Gastrocnemius medialis (tissue), 4 donors: Measurements from ENCODE around the gene DCHS2. TPM values are rescaled to one million over a fixed set of nuclear protein-coding genes. Genes with fewer than 3 reads are reported as not detected.

Experiments used
- ATAC-seq, 2 donors: fragments of 150-250 bp; one replicate each; pipeline ENCODE4 v1.9.1; 2016
- DNase-seq, 2 donors: peaks; one replicate each; pipeline ENCODE4 v3.0.0-alpha.2; 2019
- H3K27ac ChIP-seq, 4 donors: fragments of 200-600 bp; sonication (generic); 1 replicate in 1 of 4; 2 replicates in 3 of 4; pipeline ENCODE4 v1.5.1; 2016 to 2018; ENCODE audit warnings: mild to moderate bottlenecking in 2 of 4, moderate library complexity in 1 of 4
- H3K27me3 ChIP-seq, 3 donors: fragments of 200-600 bp; sonication (generic) in 2 of 3; 1 replicate in 1 of 3; 2 replicates in 2 of 3; pipeline versions ENCODE4 v1.5.1 to v1.6.0; 2016 to 2019; ENCODE audit warnings: mild to moderate bottlenecking in 1 of 3, moderate library complexity in 1 of 3
- H3K36me3 ChIP-seq, 2 donors: fragments of 200-600 bp; sonication (generic) in 1 of 2; one replicate each; pipeline ENCODE4 v1.5.1; 2017 to 2018
- H3K4me1 ChIP-seq, 2 donors: fragments of 200-600 bp; sonication (generic) in 1 of 2; one replicate each; pipeline ENCODE4 v1.5.1; 2016 to 2017; ENCODE audit warnings: mild to moderate bottlenecking in 2 of 2
- H3K4me3 ChIP-seq, 4 donors: fragments of 200-600 bp; sonication (generic) in 3 of 4; 1 replicate in 1 of 4; 2 replicates in 3 of 4; pipeline ENCODE4 v1.5.1; 2016 to 2019; ENCODE audit warnings: mild to moderate bottlenecking in 2 of 4
- H3K9me3 ChIP-seq, 3 donors: fragments of 200-600 bp; sonication (generic) in 2 of 3; 1 replicate in 1 of 3; 2 replicates in 2 of 3; pipeline ENCODE4 v1.5.1; 2016 to 2019
- POLR2A ChIP-seq, 2 donors: fragments of 450-650 bp; IDR thresholded peaks; one replicate each; pipeline ENCODE4 v1.6.1; 2017; ENCODE audit warnings: antibody characterized with exemption in 2 of 2, mild to moderate bottlenecking in 2 of 2, moderate library complexity in 2 of 2
- in situ Hi-C, 4 donors: fragments of 200-750 bp; cut with MboI; loops; one replicate each; pipeline versions ENCODE4 v1.15.0 to v1.8.0; 2017; ENCODE audit warnings: low sequenced_read_pairs in 4 of 4
- intact Hi-C: fragments of 100-400 bp; cut with DNase I; formaldehyde crosslinking; loops from one replicate; pipeline ENCODE4 v1.15.1; 2023; ENCODE audit warnings: low total_unique reads
- total RNA-seq, 4 donors: library from RNA; depleted of rRNA; stranded (reverse); fragments of >200 nt; gene quantifications; one replicate each; pipeline versions ENCODE4 v1.1.0 to v1.2.3, GENCODE V29; 2016
- TF ChIP-seq, protein P1 (sequence below), 5 experiments: fragments of 450-650 bp in 3 of 5; fragments of 200-600 bp in 2 of 5; sonication (generic) in 2 of 5; IDR thresholded peaks in 4 of 5; conservative IDR thresholded peaks in 1 of 5; 1 replicate in 4 of 5; 2 replicates in 1 of 5; pipeline ENCODE4 v1.5.1; 2016 to 2019; ENCODE audit warnings: antibody characterized with exemption in 5 of 5, mild to moderate bottlenecking in 3 of 5, moderate library complexity in 3 of 5

Gene DCHS2
- total RNA-seq, 4 donors from 2014 or later, result under 0.01 to 0.18 (median 0.04) TPM

DNA sequence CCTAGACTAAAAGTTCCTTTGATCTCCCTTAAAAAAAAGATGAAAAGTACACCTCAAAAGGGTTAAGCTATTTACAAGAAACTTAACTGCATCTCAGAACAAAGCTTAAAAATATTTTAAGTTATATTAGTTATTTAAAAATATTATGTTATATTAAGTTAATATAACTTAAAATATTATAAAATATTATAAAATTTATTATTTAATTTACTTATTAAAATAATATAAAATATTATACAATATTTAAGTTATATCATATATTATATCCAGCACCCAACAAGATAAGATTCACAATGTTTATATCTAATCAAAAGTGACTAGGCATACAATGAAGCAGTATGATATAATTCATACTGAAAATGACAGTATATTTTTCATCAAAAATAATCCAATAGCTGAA lies 296.9 kb downstream of the DCHS2 start:
- no peaks in the 10 kb centered on the region for H3K27me3 ChIP-seq
- in situ Hi-C loops, result no loop called here
- no peak for ATAC-seq

DNA sequence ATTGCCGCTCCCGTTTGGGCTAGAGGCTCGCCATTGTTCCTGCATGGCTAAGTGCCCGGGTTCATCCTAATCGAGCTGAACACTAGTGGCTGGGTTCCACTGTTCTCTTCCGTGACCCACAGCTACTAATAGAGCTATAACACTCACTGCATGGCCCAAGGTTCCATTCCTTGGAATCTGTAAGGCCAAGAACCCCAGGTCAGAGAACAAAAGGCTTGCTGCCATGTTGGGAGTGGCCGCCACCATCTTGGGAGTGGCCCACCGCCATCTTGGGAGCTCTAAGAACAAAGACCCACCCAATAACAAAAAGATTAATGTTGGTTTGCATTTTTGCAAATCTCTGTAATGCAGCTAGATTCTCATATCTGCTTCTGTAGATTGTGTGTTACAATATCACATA lies 299.0 kb downstream of the DCHS2 start:
- ATAC-seq, result no peak

More for the DNA sequence above, 296.9 kb downstream of the DCHS2 start:
- DNase-seq, result no peak
- intact Hi-C loops, result no loop called here
- no peaks in the 10 kb centered on the region for H3K4me1 ChIP-seq
- H3K9me3 ChIP-seq, result no peaks in the 10 kb centered on the region
- H3K27ac ChIP-seq, result no peak overlapping the region
- TF ChIP-seq POLR2A (IDR thresholded peaks at IDR 0.05), result no peak
- TF ChIP-seq, protein P1, sequence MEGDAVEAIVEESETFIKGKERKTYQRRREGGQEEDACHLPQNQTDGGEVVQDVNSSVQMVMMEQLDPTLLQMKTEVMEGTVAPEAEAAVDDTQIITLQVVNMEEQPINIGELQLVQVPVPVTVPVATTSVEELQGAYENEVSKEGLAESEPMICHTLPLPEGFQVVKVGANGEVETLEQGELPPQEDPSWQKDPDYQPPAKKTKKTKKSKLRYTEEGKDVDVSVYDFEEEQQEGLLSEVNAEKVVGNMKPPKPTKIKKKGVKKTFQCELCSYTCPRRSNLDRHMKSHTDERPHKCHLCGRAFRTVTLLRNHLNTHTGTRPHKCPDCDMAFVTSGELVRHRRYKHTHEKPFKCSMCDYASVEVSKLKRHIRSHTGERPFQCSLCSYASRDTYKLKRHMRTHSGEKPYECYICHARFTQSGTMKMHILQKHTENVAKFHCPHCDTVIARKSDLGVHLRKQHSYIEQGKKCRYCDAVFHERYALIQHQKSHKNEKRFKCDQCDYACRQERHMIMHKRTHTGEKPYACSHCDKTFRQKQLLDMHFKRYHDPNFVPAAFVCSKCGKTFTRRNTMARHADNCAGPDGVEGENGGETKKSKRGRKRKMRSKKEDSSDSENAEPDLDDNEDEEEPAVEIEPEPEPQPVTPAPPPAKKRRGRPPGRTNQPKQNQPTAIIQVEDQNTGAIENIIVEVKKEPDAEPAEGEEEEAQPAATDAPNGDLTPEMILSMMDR (IDR thresholded peaks at IDR 0.05 in 4 of 5, conservative IDR thresholded peaks at IDR 0.05 in 1 of 5), result no peak
- H3K36me3 ChIP-seq, result no peaks in the 10 kb centered on the region
- no peak overlapping the region for H3K4me3 ChIP-seq

DNA sequence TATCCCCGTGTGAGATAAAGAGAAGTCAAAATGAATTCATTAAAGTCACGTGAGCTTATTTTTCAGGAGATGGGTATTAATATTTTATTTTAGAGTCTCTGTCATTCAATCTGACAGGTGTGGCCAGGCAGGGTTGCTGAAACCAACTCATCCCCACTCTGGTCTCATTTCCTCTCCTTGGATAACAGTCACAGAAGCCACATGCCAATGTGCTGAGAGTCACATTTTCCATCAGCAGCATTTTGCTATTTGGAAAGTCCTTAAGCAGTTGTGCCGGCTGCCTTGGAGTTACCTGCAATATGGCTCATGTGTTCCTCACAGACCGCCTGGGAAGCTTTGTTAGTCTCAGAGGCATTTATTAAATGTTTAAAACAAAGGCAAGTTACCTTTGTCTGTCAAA lies 302.3 kb downstream of the DCHS2 start:
- no peaks in the 10 kb centered on the region for H3K36me3 ChIP-seq
- TF ChIP-seq POLR2A (IDR thresholded peaks at IDR 0.05), result no peak
- TF ChIP-seq, protein P1 (IDR thresholded peaks at IDR 0.05 in 4 of 5, conservative IDR thresholded peaks at IDR 0.05 in 1 of 5), result no peak
- H3K27ac ChIP-seq, result no peak overlapping the region
- no peaks in the 10 kb centered on the region for H3K27me3 ChIP-seq
- no peaks in the 10 kb centered on the region for H3K4me1 ChIP-seq
- DNase-seq (no peak), ATAC-seq (no peak)
- no peak overlapping the region for H3K4me3 ChIP-seq
- intact Hi-C loops (no loop called here), in situ Hi-C loops (no loop called here)
- no peaks in the 10 kb centered on the region for H3K9me3 ChIP-seq

More for the DNA sequence above, 299.0 kb downstream of the DCHS2 start:
- Histone ChIP-seq H3K27ac (no peak overlapping the region), H3K4me1 (no peaks in the 10 kb centered on the region), H3K9me3 (no peaks in the 10 kb centered on the region), H3K27me3 (no peaks in the 10 kb centered on the region), H3K4me3 (no peak overlapping the region), H3K36me3 (no peaks in the 10 kb centered on the region)
- in situ Hi-C loops, result no loop called here
- intact Hi-C loops, result no loop called here
- no peak for TF ChIP-seq POLR2A (IDR thresholded peaks at IDR 0.05)
- TF ChIP-seq, protein P1 (IDR thresholded peaks at IDR 0.05 in 4 of 5, conservative IDR thresholded peaks at IDR 0.05 in 1 of 5), result no peak
- DNase-seq, result no peak

DNA sequence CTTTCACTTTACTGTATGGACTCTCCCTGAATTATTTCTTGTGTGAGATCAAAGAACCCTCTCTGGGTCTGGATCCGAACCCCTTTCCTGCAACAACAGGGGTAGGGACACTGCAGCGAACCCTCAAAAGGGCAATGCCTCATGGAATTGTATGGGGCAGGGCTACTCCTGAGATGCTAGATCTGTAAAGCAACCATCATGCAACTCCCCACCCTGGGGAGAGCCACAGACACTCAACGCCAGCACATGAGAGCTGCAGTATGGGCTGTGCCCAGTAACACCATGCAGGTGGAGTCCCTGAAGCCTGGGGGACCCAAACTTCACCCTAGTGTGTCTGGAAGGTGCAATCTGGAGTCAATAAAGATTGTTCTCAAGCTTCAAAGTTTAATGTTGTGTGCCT lies 304.7 kb downstream of the DCHS2 start:
- H3K36me3 ChIP-seq, result no peaks in the 10 kb centered on the region
- H3K4me1 ChIP-seq, result no peaks in the 10 kb centered on the region
- in situ Hi-C loops, result no loop called here
- DNase-seq (no peak), ATAC-seq (no peak)
- no peaks in the 10 kb centered on the region for H3K9me3 ChIP-seq
- no peak overlapping the region for H3K27ac ChIP-seq
- no peaks in the 10 kb centered on the region for H3K27me3 ChIP-seq
- no peak for TF ChIP-seq POLR2A (IDR thresholded peaks at IDR 0.05)
- TF ChIP-seq, protein P1 (IDR thresholded peaks at IDR 0.05 in 4 of 5, conservative IDR thresholded peaks at IDR 0.05 in 1 of 5), result no peak
- no peak overlapping the region for H3K4me3 ChIP-seq
- intact Hi-C loops, result no loop called here

DNA sequence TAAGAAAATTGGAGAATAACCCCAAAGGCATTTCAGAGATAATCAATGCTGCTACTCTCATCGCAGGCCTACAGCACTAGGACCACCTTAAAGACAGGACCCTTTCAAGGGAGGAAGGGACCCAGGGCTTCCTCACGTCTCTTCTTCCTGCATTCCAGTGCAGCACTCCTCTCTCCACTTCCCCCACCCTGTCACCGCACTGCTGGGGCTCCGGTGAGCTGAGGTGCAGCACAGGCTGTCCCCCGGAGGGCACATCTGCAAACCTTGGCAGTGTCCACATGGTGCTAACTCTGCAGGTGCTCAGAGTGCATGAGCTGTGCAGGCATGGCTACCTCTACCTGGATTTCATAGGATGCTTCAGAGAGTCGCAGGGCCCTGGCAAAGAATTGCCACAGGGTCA lies 305.6 kb downstream of the DCHS2 start:
- no peak for TF ChIP-seq POLR2A (IDR thresholded peaks at IDR 0.05)
- TF ChIP-seq, protein P1 (IDR thresholded peaks at IDR 0.05 in 4 of 5, conservative IDR thresholded peaks at IDR 0.05 in 1 of 5), result no peak
- no peak overlapping the region for H3K4me3 ChIP-seq
- no peaks in the 10 kb centered on the region for H3K27me3 ChIP-seq
- no peak for ATAC-seq
- intact Hi-C loops, result no loop called here
- in situ Hi-C loops, result no loop called here
- H3K4me1 ChIP-seq, result no peaks in the 10 kb centered on the region
- H3K36me3 ChIP-seq, result no peaks in the 10 kb centered on the region
- H3K9me3 ChIP-seq, result no peaks in the 10 kb centered on the region
- H3K27ac ChIP-seq, result no peak overlapping the region
- no peak for DNase-seq
